Upper lobe of left lung (tissue), 4 donors: ENCODE measurements around the gene PMVK.

Source experiments
- CTCF ChIP-seq, 6 experiments: fragments of 450-650 bp in 4 of 6; fragments of 200-600 bp in 2 of 6; sonication (generic) in 2 of 6; IDR thresholded peaks; one replicate each; pipeline ENCODE4 v1.5.1; 2016 to 2019; ENCODE audit warnings: antibody characterized with exemption in 6 of 6
- POLR2A ChIP-seq, 4 donors: fragments of 450-650 bp; IDR thresholded peaks; one replicate each; pipeline ENCODE4 v1.5.1; 2016 to 2017; ENCODE audit warnings: antibody characterized with exemption in 4 of 4, mild to moderate bottlenecking in 2 of 4
- POLR2AphosphoS5 ChIP-seq, 2 donors: sonication (generic); formaldehyde crosslinking; IDR thresholded peaks; one replicate each; pipeline ENCODE4 v1.5.1; 2017; ENCODE audit warnings: antibody characterized with exemption in 2 of 2

- TF ChIP-seq CTCF (IDR thresholded peaks at IDR 0.05) (no peak), POLR2AphosphoS5 (IDR thresholded peaks at IDR 0.05) (no peak), POLR2A (IDR thresholded peaks at IDR 0.05) (no peak)
Observed at GRCh38 chr1:154910851-154911250, 25.7 kb downstream of the PMVK start.
